HL-60 (cell line): Measurements from ENCODE around the gene ATRNL1.

Experiments
- DNase-seq, 2 experiments: peaks; one replicate each; pipeline ENCODE4 v3.0.0-alpha.2; 2010 to 2020; ENCODE audit warnings: low read depth in 1 of 2, low spot score in 1 of 2
- H3K27ac ChIP-seq: fragments of 250-450 bp; sonication (Bioruptor Pico); replicated peaks from 2 replicates; pipeline ENCODE4 v1.5.1; 2020; ENCODE audit warnings: mild to moderate bottlenecking, moderate library complexity
- H3K27me3 ChIP-seq: fragments of 250-450 bp; sonication (Bioruptor Pico); 2 replicates; pipeline ENCODE4 v1.5.1; 2021; ENCODE audit warnings: mild to moderate bottlenecking, moderate library complexity; ENCODE audit not compliant: insufficient read depth, poor library complexity, severe bottlenecking
- H3K4me3 ChIP-seq: replicated peaks from 2 replicates; pipeline ENCODE4 v1.5.1; 2011; ENCODE audit warnings: mild to moderate bottlenecking, control low read depth, low read length; ENCODE audit not compliant: insufficient read depth
- GABPA ChIP-seq: IDR thresholded peaks from 2 replicates; pipeline ENCODE4 v1.6.1; 2012; ENCODE audit warnings: low read depth
- POLR2AphosphoS5 ChIP-seq: IDR thresholded peaks from 2 replicates; pipeline ENCODE4 v1.6.1; 2012; ENCODE audit warnings: low read depth
- SPI1 ChIP-seq: IDR thresholded peaks from 2 replicates; pipeline ENCODE4 v1.6.1; 2012; ENCODE audit warnings: low read depth, mild to moderate bottlenecking, borderline replicate concordance
- TF ChIP-seq, protein P1 (sequence below): IDR thresholded peaks from one replicate; pipeline ENCODE4 v1.5.1; 2011; ENCODE audit warnings: low read length, control low read depth, inconsistent platforms; ENCODE audit not compliant: insufficient read depth
- TF ChIP-seq, protein P2 (sequence below): IDR thresholded peaks from 2 replicates; pipeline ENCODE4 v1.6.1; 2012; ENCODE audit warnings: low read depth; ENCODE audit not compliant: insufficient replicate concordance

Gene ATRNL1

DNA sequence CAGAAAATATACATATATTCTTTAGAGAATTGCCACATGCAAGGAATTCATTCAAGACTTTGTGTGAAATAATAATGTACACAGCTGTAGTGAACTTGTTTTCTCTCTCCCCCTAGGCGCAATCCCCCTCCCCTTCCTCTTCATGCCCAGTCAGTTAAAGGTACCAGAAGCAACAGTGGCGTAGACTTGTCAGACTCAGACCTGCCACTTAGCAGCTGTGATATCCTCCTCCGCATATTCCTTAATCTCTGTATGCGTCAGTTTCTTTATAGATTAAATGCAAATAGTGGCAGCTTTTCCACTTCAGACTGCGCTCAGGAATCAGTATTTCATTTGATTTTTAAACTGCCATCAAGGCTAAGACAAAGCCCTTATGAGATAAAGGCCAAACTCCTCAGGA is 815.9 kb downstream of the ATRNL1 start:
- DNase-seq = no peak
- Histone ChIP-seq H3K27me3 (no peaks in the 10 kb centered on the region), H3K27ac (no peak overlapping the region), H3K4me3 (no peak overlapping the region)
- TF ChIP-seq, protein P1, sequence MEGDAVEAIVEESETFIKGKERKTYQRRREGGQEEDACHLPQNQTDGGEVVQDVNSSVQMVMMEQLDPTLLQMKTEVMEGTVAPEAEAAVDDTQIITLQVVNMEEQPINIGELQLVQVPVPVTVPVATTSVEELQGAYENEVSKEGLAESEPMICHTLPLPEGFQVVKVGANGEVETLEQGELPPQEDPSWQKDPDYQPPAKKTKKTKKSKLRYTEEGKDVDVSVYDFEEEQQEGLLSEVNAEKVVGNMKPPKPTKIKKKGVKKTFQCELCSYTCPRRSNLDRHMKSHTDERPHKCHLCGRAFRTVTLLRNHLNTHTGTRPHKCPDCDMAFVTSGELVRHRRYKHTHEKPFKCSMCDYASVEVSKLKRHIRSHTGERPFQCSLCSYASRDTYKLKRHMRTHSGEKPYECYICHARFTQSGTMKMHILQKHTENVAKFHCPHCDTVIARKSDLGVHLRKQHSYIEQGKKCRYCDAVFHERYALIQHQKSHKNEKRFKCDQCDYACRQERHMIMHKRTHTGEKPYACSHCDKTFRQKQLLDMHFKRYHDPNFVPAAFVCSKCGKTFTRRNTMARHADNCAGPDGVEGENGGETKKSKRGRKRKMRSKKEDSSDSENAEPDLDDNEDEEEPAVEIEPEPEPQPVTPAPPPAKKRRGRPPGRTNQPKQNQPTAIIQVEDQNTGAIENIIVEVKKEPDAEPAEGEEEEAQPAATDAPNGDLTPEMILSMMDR = no peak
- TF ChIP-seq SPI1 (no peak), POLR2AphosphoS5 (no peak), GABPA (no peak)
- TF ChIP-seq, protein P2, sequence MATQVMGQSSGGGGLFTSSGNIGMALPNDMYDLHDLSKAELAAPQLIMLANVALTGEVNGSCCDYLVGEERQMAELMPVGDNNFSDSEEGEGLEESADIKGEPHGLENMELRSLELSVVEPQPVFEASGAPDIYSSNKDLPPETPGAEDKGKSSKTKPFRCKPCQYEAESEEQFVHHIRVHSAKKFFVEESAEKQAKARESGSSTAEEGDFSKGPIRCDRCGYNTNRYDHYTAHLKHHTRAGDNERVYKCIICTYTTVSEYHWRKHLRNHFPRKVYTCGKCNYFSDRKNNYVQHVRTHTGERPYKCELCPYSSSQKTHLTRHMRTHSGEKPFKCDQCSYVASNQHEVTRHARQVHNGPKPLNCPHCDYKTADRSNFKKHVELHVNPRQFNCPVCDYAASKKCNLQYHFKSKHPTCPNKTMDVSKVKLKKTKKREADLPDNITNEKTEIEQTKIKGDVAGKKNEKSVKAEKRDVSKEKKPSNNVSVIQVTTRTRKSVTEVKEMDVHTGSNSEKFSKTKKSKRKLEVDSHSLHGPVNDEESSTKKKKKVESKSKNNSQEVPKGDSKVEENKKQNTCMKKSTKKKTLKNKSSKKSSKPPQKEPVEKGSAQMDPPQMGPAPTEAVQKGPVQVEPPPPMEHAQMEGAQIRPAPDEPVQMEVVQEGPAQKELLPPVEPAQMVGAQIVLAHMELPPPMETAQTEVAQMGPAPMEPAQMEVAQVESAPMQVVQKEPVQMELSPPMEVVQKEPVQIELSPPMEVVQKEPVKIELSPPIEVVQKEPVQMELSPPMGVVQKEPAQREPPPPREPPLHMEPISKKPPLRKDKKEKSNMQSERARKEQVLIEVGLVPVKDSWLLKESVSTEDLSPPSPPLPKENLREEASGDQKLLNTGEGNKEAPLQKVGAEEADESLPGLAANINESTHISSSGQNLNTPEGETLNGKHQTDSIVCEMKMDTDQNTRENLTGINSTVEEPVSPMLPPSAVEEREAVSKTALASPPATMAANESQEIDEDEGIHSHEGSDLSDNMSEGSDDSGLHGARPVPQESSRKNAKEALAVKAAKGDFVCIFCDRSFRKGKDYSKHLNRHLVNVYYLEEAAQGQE = no peak

DNA sequence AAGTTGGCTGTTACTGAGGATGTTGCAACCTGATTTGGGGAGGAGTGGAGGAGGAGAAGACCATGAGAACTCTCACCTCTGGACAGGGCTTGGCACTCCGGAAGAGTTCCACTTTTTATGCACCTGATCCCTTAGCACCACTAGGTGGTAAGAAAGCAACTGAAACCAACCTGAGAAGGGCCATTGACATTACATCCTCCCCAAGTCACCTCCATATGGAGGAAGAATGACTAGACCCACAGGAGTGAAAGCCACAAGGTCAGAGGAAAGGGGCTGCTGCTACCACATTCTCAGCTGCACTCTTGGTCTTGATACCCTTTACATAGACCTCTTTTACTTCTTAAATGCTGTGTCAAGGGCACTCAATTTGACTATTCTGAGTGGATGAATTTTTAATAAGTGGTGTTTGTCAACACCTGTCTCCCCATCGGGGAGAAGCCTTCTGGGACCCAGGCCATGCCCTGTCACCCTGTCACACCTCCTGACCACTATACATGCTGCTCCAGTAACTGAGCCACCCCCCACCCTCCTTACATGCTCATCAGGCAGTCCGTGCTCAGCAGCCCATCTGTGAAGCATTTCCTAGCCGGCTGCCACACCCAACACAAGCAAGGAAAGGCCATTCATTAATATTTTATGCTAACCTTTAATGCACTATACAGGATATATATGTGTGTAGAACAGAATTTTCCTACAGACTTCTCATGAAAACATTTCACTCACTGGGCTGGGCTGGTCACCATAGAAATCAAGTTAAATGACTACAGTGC is 817.0 kb downstream of the ATRNL1 start:
- Histone ChIP-seq H3K4me3 (no peak overlapping the region), H3K27me3 (no peaks in the 10 kb centered on the region), H3K27ac (no peak overlapping the region)
- no peak for DNase-seq
- TF ChIP-seq SPI1 = no peak
- TF ChIP-seq POLR2AphosphoS5 = no peak

DNA sequence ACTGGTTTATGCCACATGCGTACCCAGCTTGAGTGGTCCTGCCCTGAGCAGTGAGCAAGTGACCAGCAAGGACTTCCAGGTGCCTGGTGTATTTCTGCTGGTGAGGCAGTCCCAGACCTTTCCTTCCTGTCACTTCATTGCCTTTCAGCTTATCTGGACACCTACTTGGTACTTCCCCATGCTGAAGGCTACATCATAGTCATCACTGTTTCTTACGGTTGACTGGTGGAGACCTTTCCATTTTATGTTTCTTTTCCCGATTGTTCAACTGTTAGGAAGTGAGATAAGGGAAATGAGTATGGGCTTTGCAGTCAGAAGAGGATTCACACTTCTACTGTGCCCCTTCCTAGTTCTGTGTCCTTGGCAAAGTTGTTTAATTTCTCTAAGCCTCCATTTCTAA is 821.3 kb downstream of the ATRNL1 start:
- DNase-seq = no peak
- Histone ChIP-seq H3K27ac (no peak overlapping the region), H3K27me3 (no peaks in the 10 kb centered on the region), H3K4me3 (no peak overlapping the region)
- TF ChIP-seq SPI1 (no peak), GABPA (no peak), POLR2AphosphoS5 (no peak)
- TF ChIP-seq, protein P2 = no peak
- TF ChIP-seq, protein P1 = no peak

DNA sequence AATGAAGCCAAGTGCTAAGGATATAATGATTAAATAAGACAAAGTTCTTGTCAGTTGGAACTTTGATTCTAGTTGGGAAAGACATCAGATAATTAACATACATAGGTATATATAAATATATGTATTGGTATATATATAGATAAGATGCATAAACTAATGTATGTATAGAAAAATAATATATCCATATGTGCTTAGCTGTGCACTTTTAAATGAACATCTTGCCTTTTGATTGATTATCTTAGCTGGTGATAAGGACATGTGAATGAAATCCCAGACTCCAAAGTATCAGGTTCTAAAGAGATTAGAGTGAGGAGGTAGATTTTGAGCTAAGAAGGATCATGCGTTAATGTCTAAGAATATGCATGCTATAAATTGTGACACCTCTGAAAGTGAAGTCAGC is 822.3 kb downstream of the ATRNL1 start:
- H3K27ac ChIP-seq = no peak overlapping the region
- TF ChIP-seq GABPA (no peak), SPI1 (no peak), POLR2AphosphoS5 (no peak)
- TF ChIP-seq, protein P1 = no peak
- TF ChIP-seq, protein P2 = no peak
- H3K4me3 ChIP-seq = no peak overlapping the region
- DNase-seq = no peak
- no peaks in the 10 kb centered on the region for H3K27me3 ChIP-seq
